SJSA1 (cell line): Measurements from ENCODE around the gene GPR101. TPM values are rescaled to one million over a fixed set of nuclear protein-coding genes. Genes with fewer than 3 reads are reported as not detected.
A peak's percentile ranks its signal among the peaks of the same experiment; 100 is the strongest.

Experiments used
- DNase-seq, 2 experiments: peaks; one replicate each; pipeline ENCODE4 v3.0.0-alpha.2; 2015 to 2020; ENCODE audit warnings: low spot score in 2 of 2, low read depth in 1 of 2
- H3K27ac ChIP-seq: fragments of 250-450 bp; sonication (Bioruptor Pico); 2 replicates; pipeline ENCODE4 v1.5.1; 2020; ENCODE audit warnings: mild to moderate bottlenecking, moderate library complexity
- H3K27me3 ChIP-seq: fragments of 250-450 bp; sonication (Bioruptor Pico); replicated peaks from 2 replicates; pipeline ENCODE4 v1.5.1; 2020; ENCODE audit warnings: mild to moderate bottlenecking, moderate library complexity
- H3K36me3 ChIP-seq: fragments of 250-450 bp; sonication (Bioruptor Pico); 2 replicates; pipeline ENCODE4 v1.5.1; 2020; ENCODE audit warnings: mild to moderate bottlenecking
- H3K4me1 ChIP-seq: fragments of 250-450 bp; sonication (Bioruptor Pico); replicated peaks from 2 replicates; pipeline ENCODE4 v1.6.1; 2021; ENCODE audit warnings: mild to moderate bottlenecking
- H3K4me3 ChIP-seq: fragments of 250-450 bp; sonication (Bioruptor Pico); 2 replicates; pipeline ENCODE4 v1.5.1; 2020; ENCODE audit warnings: mild to moderate bottlenecking
- H3K9me3 ChIP-seq: fragments of 250-450 bp; sonication (Bioruptor Pico); replicated peaks from 2 replicates; pipeline ENCODE4 v1.5.1; 2020; ENCODE audit warnings: mild to moderate bottlenecking
- total RNA-seq: library from RNA; depleted of rRNA; stranded (reverse); fragments of >200 nt; shearing (Covaris generic); gene quantifications from 2 replicates; pipeline ENCODE4 v1.2.3, GENCODE V29; 2014; rRNA removed

The GPR101 gene
- total RNA-seq: not detected in 2 replicates

- DNase-seq: no peak
These were observed at the start of gene GPR101 for GRCh38 chrX:137033774-137034507. Gene GPR101, minus strand, starts transcription at chrX:137033995. Its CDS starts 2,321 bp downstream, at chrX:137031674.

DNA sequence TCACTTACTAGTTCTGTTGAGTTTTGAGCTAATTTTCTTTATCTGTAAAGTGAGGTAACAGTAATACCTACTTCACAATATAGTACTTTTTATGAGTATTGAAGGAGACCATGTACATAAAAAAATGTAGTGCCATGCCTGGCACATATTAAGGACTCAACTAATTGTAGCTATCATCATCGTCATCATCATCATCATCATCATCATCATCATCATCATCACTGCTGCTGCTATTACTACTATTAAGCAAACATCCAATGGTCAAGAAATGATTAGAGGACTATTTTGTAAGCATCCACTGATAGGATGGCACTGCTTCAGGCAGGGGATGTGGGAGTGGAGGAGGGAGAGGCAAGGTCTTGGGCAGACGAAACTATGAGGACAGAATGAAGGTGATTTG, 47.4 kb upstream of the GPR101 start:
- H3K27ac ChIP-seq: no peak overlapping the region
- no peaks in the 10 kb centered on the region for H3K36me3 ChIP-seq
- no peak overlapping the region for H3K4me3 ChIP-seq
- no peaks in the 10 kb centered on the region for H3K4me1 ChIP-seq
- no peak for DNase-seq
- no peaks in the 10 kb centered on the region for H3K9me3 ChIP-seq
- no peaks in the 10 kb centered on the region for H3K27me3 ChIP-seq

More at GRCh38 chrX:137033774-137034507, at the start of gene GPR101:
- Histone ChIP-seq H3K36me3 (no peaks in the 10 kb centered on the region), H3K27me3 (peaks cover 21% of the 10 kb centered on the region), H3K9me3 (no peaks in the 10 kb centered on the region), H3K27ac (no peak within 1 kb of the TSS), H3K4me3 (no peak within 1 kb of the TSS), H3K4me1 (no peaks in the 10 kb centered on the region)

DNA sequence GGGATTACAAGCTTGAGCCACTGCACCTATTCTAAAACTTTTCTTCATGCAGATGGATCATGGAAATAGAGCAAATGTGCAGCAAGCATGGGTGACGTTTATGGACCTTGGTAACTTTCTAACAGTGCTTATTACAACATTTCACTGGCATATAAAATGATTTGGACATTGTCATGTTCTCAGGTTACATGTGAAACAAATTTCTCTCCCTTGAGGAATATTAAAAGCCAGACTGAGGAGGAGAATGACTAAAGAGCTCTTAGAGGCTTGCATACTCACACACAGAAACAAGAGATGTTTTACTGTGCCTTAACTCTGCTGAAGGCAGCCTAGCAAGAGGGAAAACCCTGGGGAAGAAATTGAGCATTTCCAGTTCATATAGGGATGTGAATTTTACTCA, 38.6 kb upstream of the GPR101 start:
- H3K4me3 ChIP-seq: no peak overlapping the region
- H3K27ac ChIP-seq: no peak overlapping the region
- H3K27me3 ChIP-seq: no peaks in the 10 kb centered on the region
- no peaks in the 10 kb centered on the region for H3K36me3 ChIP-seq
- no peaks in the 10 kb centered on the region for H3K9me3 ChIP-seq
- no peak for DNase-seq
- H3K4me1 ChIP-seq: no peaks in the 10 kb centered on the region

- no peak for DNase-seq
- no peaks in the 10 kb centered on the region for H3K9me3 ChIP-seq
- H3K27ac ChIP-seq: no peak overlapping the region
- H3K4me1 ChIP-seq: no peaks in the 10 kb centered on the region
- H3K27me3 ChIP-seq: no peaks in the 10 kb centered on the region
- H3K4me3 ChIP-seq: no peak overlapping the region
- H3K36me3 ChIP-seq: no peaks in the 10 kb centered on the region
These were observed 37.8 kb upstream of the GPR101 start for GRCh38 chrX:137071596-137071995.

- no peak overlapping the region for H3K27ac ChIP-seq
- H3K4me3 ChIP-seq: no peak overlapping the region
- H3K4me1 ChIP-seq: no peaks in the 10 kb centered on the region
- no peaks in the 10 kb centered on the region for H3K27me3 ChIP-seq
- no peaks in the 10 kb centered on the region for H3K9me3 ChIP-seq
- H3K36me3 ChIP-seq: no peaks in the 10 kb centered on the region
- DNase-seq: no peak
These were observed 33.4 kb upstream of the GPR101 start for GRCh38 chrX:137067147-137067546.

- Histone ChIP-seq H3K4me1 (no peaks in the 10 kb centered on the region), H3K27me3 (no peaks in the 10 kb centered on the region), H3K4me3 (no peak overlapping the region), H3K27ac (no peak overlapping the region), H3K36me3 (no peaks in the 10 kb centered on the region), H3K9me3 (no peaks in the 10 kb centered on the region)
- DNase-seq: no peak
These were observed 29.3 kb upstream of the GPR101 start for GRCh38 chrX:137062915-137063617.

DNA sequence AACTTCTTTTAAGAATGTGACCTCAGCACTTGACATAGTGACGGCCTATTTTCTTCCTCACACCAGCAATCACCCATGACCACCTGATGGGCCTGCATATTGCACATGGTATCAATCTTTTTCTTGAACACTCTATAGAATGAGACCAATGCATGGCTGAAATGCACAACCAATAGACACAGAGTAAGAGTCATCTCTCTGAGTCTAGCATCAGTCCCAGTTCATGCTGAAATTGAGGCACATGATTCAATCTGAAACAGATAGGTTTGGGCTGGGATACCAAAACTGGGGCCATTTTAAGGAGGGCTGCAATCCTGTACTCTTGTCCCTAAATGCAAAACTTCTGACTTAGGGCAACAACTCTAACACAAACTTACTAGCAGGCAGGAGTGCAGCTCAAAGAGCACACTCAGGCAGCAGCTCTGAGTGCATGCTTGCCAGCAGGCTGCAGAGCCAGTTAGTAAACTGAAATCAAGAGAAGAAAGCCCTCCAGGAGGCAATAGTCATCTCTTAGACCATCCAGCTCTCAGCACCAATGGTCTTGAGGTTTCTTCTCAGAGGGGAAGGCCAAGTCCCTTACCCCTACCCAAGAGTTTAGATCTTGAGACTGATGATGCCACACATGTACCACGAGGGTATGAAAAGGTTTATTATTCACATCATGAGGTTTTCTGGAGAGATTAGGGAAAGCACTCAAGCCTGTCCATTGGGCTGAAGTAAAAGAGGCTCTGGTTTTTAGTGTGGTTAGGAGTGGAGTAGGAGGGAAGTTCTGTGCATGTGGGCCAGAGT, 24.7 kb upstream of the GPR101 start:
- H3K27me3 ChIP-seq: no peaks in the 10 kb centered on the region
- no peaks in the 10 kb centered on the region for H3K36me3 ChIP-seq
- no peaks in the 10 kb centered on the region for H3K9me3 ChIP-seq
- no peak overlapping the region for H3K27ac ChIP-seq
- no peak for DNase-seq
- no peaks in the 10 kb centered on the region for H3K4me1 ChIP-seq
- H3K4me3 ChIP-seq: no peak overlapping the region

GRCh38 chrX:137052643-137053235, 18.9 kb upstream of the GPR101 start:
- Histone ChIP-seq H3K4me3 (no peak overlapping the region), H3K27me3 (no peaks in the 10 kb centered on the region), H3K9me3 (no peaks in the 10 kb centered on the region), H3K27ac (no peak overlapping the region), H3K4me1 (peaks cover 4% of the 10 kb centered on the region; the same call in 1 of the 2 replicates), H3K36me3 (no peaks in the 10 kb centered on the region)
- DNase-seq: no peak

GRCh38 chrX:137051978-137052642, 18.3 kb upstream of the GPR101 start:
- no peaks in the 10 kb centered on the region for H3K36me3 ChIP-seq
- peak; percentile 28 to 59 for DNase-seq
- no peak overlapping the region for H3K27ac ChIP-seq
- H3K4me3 ChIP-seq: peak overlapping the region; percentile 18
- no peaks in the 10 kb centered on the region for H3K9me3 ChIP-seq
- H3K27me3 ChIP-seq: no peaks in the 10 kb centered on the region
- peaks cover 4% of the 10 kb centered on the region; the same call in 1 of the 2 replicates for H3K4me1 ChIP-seq

- Histone ChIP-seq H3K36me3 (no peaks in the 10 kb centered on the region), H3K27ac (no peak overlapping the region), H3K4me3 (no peak overlapping the region), H3K27me3 (no peaks in the 10 kb centered on the region), H3K4me1 (no peaks in the 10 kb centered on the region), H3K9me3 (no peaks in the 10 kb centered on the region)
- no peak for DNase-seq
These were observed 11.1 kb upstream of the GPR101 start for GRCh38 chrX:137044893-137045292.

- no peaks in the 10 kb centered on the region for H3K9me3 ChIP-seq
- H3K36me3 ChIP-seq: no peaks in the 10 kb centered on the region
- H3K27me3 ChIP-seq: no peaks in the 10 kb centered on the region
- H3K27ac ChIP-seq: no peak overlapping the region
- H3K4me1 ChIP-seq: no peaks in the 10 kb centered on the region
- no peak overlapping the region for H3K4me3 ChIP-seq
- DNase-seq: no peak
These were observed 9.9 kb upstream of the GPR101 start for GRCh38 chrX:137043736-137044135.

GRCh38 chrX:137041329-137041728, 7.5 kb upstream of the GPR101 start:
- Histone ChIP-seq H3K36me3 (no peaks in the 10 kb centered on the region), H3K4me3 (no peak overlapping the region), H3K27me3 (no peaks in the 10 kb centered on the region), H3K27ac (no peak overlapping the region), H3K9me3 (no peaks in the 10 kb centered on the region), H3K4me1 (no peaks in the 10 kb centered on the region)
- no peak for DNase-seq

DNA sequence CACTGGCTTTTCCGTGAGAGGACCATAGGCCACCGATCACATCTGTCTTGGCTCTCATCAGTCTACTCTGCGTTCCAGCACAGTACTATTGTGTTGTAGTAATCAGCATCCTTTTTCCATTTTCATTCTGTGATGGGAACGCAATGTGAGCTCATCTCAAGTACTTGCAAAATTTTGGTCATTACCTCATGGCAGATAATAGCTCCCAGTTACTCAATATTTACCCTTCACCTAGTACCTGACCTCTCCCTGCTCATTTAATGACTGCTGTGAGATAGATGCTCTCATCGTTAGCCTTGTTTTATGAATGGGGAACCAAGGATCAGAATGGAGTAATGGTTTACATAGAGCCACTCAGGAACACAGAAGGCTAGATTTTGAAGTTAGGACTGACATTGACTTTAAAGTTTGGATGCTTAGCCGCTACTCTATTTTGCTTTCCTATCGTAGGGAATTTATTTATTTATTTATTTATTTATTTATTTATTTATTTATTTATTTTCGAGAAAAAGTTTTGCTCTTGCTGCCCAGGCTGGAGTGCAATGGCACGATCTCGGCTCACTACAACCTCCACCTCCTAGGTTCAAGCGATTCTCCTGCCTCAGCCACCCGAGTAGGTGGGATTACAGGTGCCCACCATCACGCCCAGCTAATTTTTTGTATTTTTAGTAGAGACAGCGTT, 6.5 kb upstream of the GPR101 start:
- Histone ChIP-seq H3K36me3 (no peaks in the 10 kb centered on the region), H3K4me3 (no peak overlapping the region), H3K27ac (no peak overlapping the region), H3K4me1 (no peaks in the 10 kb centered on the region), H3K27me3 (no peaks in the 10 kb centered on the region), H3K9me3 (no peaks in the 10 kb centered on the region)
- DNase-seq: no peak
